Astrocyte of the spinal cord (primary cell): ENCODE data around the gene SUMO1.

Experiments
- DNase-seq: peaks from one replicate; pipeline ENCODE4 v3.0.0; 2011; ENCODE audit warnings: low read depth, low spot score
- H3K4me3 ChIP-seq: 2 replicates; pipeline ENCODE4 v1.5.1; 2011; ENCODE audit warnings: low read depth, mild to moderate bottlenecking, low read length, moderate library complexity
- CTCF ChIP-seq: IDR thresholded peaks from 2 replicates; pipeline ENCODE4 v1.5.1; 2012; ENCODE audit warnings: low read depth, mild to moderate bottlenecking, low read length, inconsistent platforms
- in situ Hi-C: cut with HindIII; loops from 2 replicates; pipeline ENCODE4 v1.10.0; 2017; ENCODE audit warnings: low sequenced_read_pairs

The SUMO1 gene

GRCh38 chr2:202237787-202238233, 587 bp downstream of the SUMO1 start:
- in situ Hi-C loops, result no loop called here
- H3K4me3 ChIP-seq, result peak overlapping the region; percentile 88
- no peak for TF ChIP-seq CTCF
- DNase-seq, result peak; percentile 40

GRCh38 chr2:202221873-202222272, 16.5 kb downstream of the SUMO1 start:
- no peak for TF ChIP-seq CTCF
- H3K4me3 ChIP-seq, result no peak overlapping the region
- peak; percentile 24 for DNase-seq
- in situ Hi-C loops, result no loop called here

GRCh38 chr2:202215179-202215578, 23.2 kb downstream of the SUMO1 start:
- in situ Hi-C loops, result no loop called here
- no peak for TF ChIP-seq CTCF
- DNase-seq, result no peak
- no peak overlapping the region for H3K4me3 ChIP-seq

GRCh38 chr2:202208526-202208925, 29.9 kb downstream of the SUMO1 start:
- in situ Hi-C loops, result no loop called here
- H3K4me3 ChIP-seq, result no peak overlapping the region
- no peak for TF ChIP-seq CTCF
- DNase-seq, result no peak

GRCh38 chr2:202204855-202205254, 33.5 kb downstream of the SUMO1 start:
- in situ Hi-C loops, result no loop called here
- TF ChIP-seq CTCF, result no peak

GRCh38 chr2:202203348-202203747, 35.0 kb downstream of the SUMO1 start:
- no peak for TF ChIP-seq CTCF

More at GRCh38 chr2:202204855-202205254, 33.5 kb downstream of the SUMO1 start:
- H3K4me3 ChIP-seq, result no peak overlapping the region
- DNase-seq, result no peak

More at GRCh38 chr2:202203348-202203747, 35.0 kb downstream of the SUMO1 start:
- no peak overlapping the region for H3K4me3 ChIP-seq
- DNase-seq, result no peak
- in situ Hi-C loops, result no loop called here
